ENCODE data around the gene OGG1. TPM values are rescaled to one million over a fixed set of nuclear protein-coding genes. Genes with fewer than 3 reads are reported as not detected.
A peak's percentile ranks its signal among the peaks of the same experiment; 100 is the strongest.

OGG1 gene
- total RNA-seq, 1 experiment from 2014 or later = 15.3 TPM

- Mint-ChIP-seq H3K9me3 (ENCODE audit: unreplicated experiment) (no peaks in the 10 kb centered on the region), H3K27ac (ENCODE audit: low read depth, unreplicated experiment) (peak overlapping the region; percentile 31), H3K27me3 (ENCODE audit: insufficient read depth, unreplicated experiment) (no peaks in the 10 kb centered on the region), H3K4me3 (ENCODE audit: unreplicated experiment) (peak overlapping the region; percentile 98), H3K36me3 (ENCODE audit: insufficient read depth, unreplicated experiment) (peaks cover 66% of the 10 kb centered on the region), H3K4me1 (ENCODE audit: insufficient read depth, unreplicated experiment) (peaks cover 31% of the 10 kb centered on the region)
- no peak for DNase-seq (ENCODE audit: unreplicated experiment)
- TF ChIP-seq CTCF (IDR thresholded peaks at IDR 0.05; ENCODE audit: unreplicated experiment) = no peak
- intact Hi-C loops (cut with micrococcal nuclease) = loop anchor here (5.0 kb wide), 1 partner anchor 77 kb away; no protein-coding TSS in a partner anchor
- BruUV-seq (replicated peaks) = no TSS peak
- CTCF ChIA-PET = interaction anchor here (1.9 kb wide), 1 partner anchor 8 kb away, joined by 4 read pairs; no protein-coding TSS in a partner anchor
- POLR2A ChIA-PET = interaction anchor here (1.9 to 2.2 kb wide), 2 partner anchors 10 to 152 kb away, joined by 9 to 18 read pairs; no protein-coding TSS in a partner anchor
Measured at GRCh38 chr3:9794400-9794799, 44.6 kb downstream of the OGG1 start.

- ChIA-PET POLR2A (interaction anchor here (1.6 kb wide), 1 partner anchor 13 kb away, joined by 5 read pairs; no protein-coding TSS in a partner anchor), CTCF (interaction anchor here (0.6 to 1.9 kb wide), 4 partner anchors 9 to 151 kb away, joined by 3 to 4 read pairs (median 4); no protein-coding TSS in a partner anchor)
- intact Hi-C loops (cut with micrococcal nuclease) = no loop called here
- TF ChIP-seq CTCF (IDR thresholded peaks at IDR 0.05; ENCODE audit: unreplicated experiment) = no peak
- BruUV-seq (replicated peaks) = no TSS peak
- H3K27ac Mint-ChIP-seq (ENCODE audit: low read depth, unreplicated experiment) = no peak overlapping the region
- no peak for DNase-seq (ENCODE audit: unreplicated experiment)
- H3K4me1 Mint-ChIP-seq (ENCODE audit: insufficient read depth, unreplicated experiment) = peaks cover 27% of the 10 kb centered on the region
- peaks cover 66% of the 10 kb centered on the region for H3K36me3 Mint-ChIP-seq (ENCODE audit: insufficient read depth, unreplicated experiment)
- no peaks in the 10 kb centered on the region for H3K27me3 Mint-ChIP-seq (ENCODE audit: insufficient read depth, unreplicated experiment)
- H3K4me3 Mint-ChIP-seq (ENCODE audit: unreplicated experiment) = peak overlapping the region; percentile 54
- no peaks in the 10 kb centered on the region for H3K9me3 Mint-ChIP-seq (ENCODE audit: unreplicated experiment)
Measured at GRCh38 chr3:9795207-9795606, 45.5 kb downstream of the OGG1 start.

GRCh38 chr3:9797196-9797945 lies 47.6 kb downstream of the OGG1 start:
- Mint-ChIP-seq H3K27me3 (ENCODE audit: insufficient read depth, unreplicated experiment) (no peaks in the 10 kb centered on the region), H3K4me3 (ENCODE audit: unreplicated experiment) (no peak overlapping the region), H3K9me3 (ENCODE audit: unreplicated experiment) (no peaks in the 10 kb centered on the region), H3K27ac (ENCODE audit: low read depth, unreplicated experiment) (no peak overlapping the region), H3K4me1 (ENCODE audit: insufficient read depth, unreplicated experiment) (peaks cover 18% of the 10 kb centered on the region), H3K36me3 (ENCODE audit: insufficient read depth, unreplicated experiment) (peaks cover 76% of the 10 kb centered on the region)
- no peak for TF ChIP-seq CTCF (IDR thresholded peaks at IDR 0.05; ENCODE audit: unreplicated experiment)
- ChIA-PET POLR2A (interaction anchor here (0.9 to 1.0 kb wide), 2 partner anchors 12 to 38 kb away, joined by 3 read pairs; no protein-coding TSS in a partner anchor), CTCF (no interaction called here)
- intact Hi-C loops (cut with micrococcal nuclease) = no loop called here
- no peak for DNase-seq (ENCODE audit: unreplicated experiment)
- no TSS peak for BruUV-seq (replicated peaks)

- H3K4me3 Mint-ChIP-seq (ENCODE audit: unreplicated experiment) = no peak overlapping the region
- no peak for TF ChIP-seq CTCF (IDR thresholded peaks at IDR 0.05; ENCODE audit: unreplicated experiment)
- POLR2A ChIA-PET = no interaction called here
- peaks cover under 1% of the 10 kb centered on the region for H3K4me1 Mint-ChIP-seq (ENCODE audit: insufficient read depth, unreplicated experiment)
- no TSS peak for BruUV-seq (replicated peaks)
- no peak overlapping the region for H3K27ac Mint-ChIP-seq (ENCODE audit: low read depth, unreplicated experiment)
- no peaks in the 10 kb centered on the region for H3K27me3 Mint-ChIP-seq (ENCODE audit: insufficient read depth, unreplicated experiment)
- CTCF ChIA-PET = interaction anchor here (0.6 to 1.0 kb wide), 4 partner anchors 9 to 394 kb away, joined by 3 to 5 read pairs (median 4); no protein-coding TSS in a partner anchor
- intact Hi-C loops (cut with micrococcal nuclease) = no loop called here
- no peak for DNase-seq (ENCODE audit: unreplicated experiment)
- H3K36me3 Mint-ChIP-seq (ENCODE audit: insufficient read depth, unreplicated experiment) = peaks cover 98% of the 10 kb centered on the region
- no peaks in the 10 kb centered on the region for H3K9me3 Mint-ChIP-seq (ENCODE audit: unreplicated experiment)
Measured at GRCh38 chr3:9800529-9800928, 50.8 kb downstream of the OGG1 start.
